Activated T-helper 1 cell treated with anti-CD3 and anti-CD28 coated beads, Interleukin-2, amount 50 U/mL, for 16 hours (primary cell): Measurements from ENCODE around the gene MAJIN.
A peak's percentile ranks its signal among the peaks of the same experiment; 100 is the strongest.
"Not testable (repeated sequence)": the region's sequence is repeated elsewhere in the genome, so short reads cannot be mapped to it uniquely, and the experiment has no call there.

Source experiments
- DNase-seq, 2 donors: peaks; one replicate each; pipeline ENCODE4 v3.0.0-alpha.2; 2020; ENCODE audit warnings: low read depth in 1 of 2, low spot score in 1 of 2

The MAJIN gene

GRCh38 chr11:64971421-64972233 lies at the start of gene MAJIN:
Gene MAJIN, minus strand, starts transcription at chr11:64972108. Its CDS starts 12,703 bp downstream, at chr11:64959405.
- peak; percentile 78 to 84 for DNase-seq

DNA sequence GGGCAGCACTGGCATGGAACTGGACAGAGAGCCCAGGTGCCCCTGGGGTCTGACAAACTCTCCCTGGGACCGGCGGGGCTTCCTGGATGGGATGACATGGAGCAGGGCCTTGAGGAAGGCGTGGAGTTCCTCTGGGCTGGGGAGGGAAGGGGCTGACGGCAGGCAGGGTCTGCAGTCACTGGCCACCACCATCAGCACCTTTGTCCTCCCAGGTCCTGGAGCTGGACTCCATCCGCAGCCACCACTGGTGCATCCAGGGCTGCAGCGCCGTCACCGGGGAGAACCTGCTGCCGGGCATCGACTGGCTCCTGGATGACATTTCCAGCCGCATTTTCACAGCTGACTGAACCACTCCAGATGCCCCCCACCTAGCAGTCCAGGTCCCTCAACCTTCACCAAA lies 49.6 kb upstream of the MAJIN start:
- DNase-seq = no peak

GRCh38 chr11:65021003-65021402 lies 49.1 kb upstream of the MAJIN start:
- DNase-seq = no peak

- no peak for DNase-seq
These were observed 47.9 kb upstream of the MAJIN start for GRCh38 chr11:65019824-65020223.

GRCh38 chr11:65017937-65018336 lies 46.0 kb upstream of the MAJIN start:
- no peak for DNase-seq

DNA sequence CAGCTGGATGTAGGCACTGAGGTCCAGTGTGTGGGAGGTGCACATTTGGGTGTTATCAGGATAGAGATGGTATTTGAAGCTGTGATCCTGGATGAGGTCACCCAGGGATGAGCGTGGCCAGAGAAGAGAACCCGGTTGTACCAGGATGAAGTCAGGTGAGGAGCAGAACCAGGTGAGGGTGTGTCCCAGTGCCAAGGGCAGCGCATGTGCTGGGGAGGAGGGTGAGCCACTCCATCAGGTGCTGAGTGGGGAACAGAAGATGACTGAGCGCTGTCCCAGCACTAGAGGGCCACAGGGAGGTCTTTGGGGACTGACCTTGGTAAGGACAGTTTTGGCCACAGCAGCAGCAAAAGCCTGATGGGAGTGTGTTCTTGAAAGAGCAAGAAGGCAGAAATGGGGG lies 44.8 kb upstream of the MAJIN start:
- DNase-seq = no peak

DNA sequence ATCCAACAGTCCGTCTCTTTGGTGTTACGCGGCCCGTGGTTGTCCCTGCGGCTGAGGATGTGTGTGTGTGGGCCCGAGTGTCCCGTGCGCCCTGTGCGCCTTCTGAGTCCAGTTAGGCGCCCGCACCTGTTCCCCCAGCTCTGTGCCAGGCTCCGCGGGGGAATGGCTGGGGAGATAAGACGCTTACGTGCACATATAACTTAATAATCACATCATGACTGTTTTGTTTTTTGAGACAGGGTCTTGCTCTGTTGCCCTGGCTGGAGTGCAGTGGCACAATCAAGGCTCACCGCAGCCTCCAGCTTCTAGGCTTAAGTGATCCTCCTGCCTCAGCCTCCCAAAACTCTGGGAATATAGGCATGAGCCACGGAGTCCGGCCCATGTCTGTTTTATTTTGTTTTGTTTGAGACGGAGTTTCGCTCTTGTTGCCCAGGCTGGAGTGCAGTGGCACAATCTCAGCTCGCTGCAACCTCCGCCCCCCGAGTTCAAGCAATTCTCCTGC lies 42.9 kb upstream of the MAJIN start:
- DNase-seq = no peak

GRCh38 chr11:65013888-65014725 lies 42.2 kb upstream of the MAJIN start, which contains the start of gene ARL2:
Gene ARL2, plus strand, starts transcription at chr11:65014160. Its CDS starts 48 bp downstream, at chr11:65014208.
- DNase-seq = peak; percentile 61 to 78

GRCh38 chr11:65013130-65013887 lies 41.4 kb upstream of the MAJIN start:
- peak; percentile 75 to 82 for DNase-seq

- DNase-seq = no peak
These were observed 37.0 kb upstream of the MAJIN start for GRCh38 chr11:65008873-65009272.

DNA sequence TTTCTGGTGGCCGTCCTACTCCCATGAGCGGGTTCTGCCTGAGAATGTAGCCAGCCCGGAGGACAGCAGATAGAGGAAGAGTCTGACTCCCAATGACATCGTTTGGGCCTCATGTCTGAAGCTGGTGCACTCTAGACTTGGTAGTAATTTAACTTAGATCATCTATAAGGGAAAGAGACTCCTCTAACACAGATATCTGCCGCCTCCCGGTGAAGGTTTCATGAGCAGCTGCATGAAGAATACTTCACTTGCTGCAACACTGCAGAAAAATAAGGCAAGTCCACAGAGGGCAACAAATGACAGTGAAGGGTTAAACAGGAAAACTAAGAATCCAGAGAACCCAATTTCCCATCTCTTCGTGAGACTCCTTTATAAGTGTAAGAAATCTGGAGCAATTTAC lies 36.1 kb upstream of the MAJIN start:
- DNase-seq = no peak

GRCh38 chr11:65003968-65004367 lies 32.1 kb upstream of the MAJIN start:
- DNase-seq = not testable (repeated sequence)

- DNase-seq = no peak
These were observed 31.4 kb upstream of the MAJIN start for GRCh38 chr11:65003282-65003681.

GRCh38 chr11:65002706-65003105 lies 30.8 kb upstream of the MAJIN start:
- no peak for DNase-seq

DNA sequence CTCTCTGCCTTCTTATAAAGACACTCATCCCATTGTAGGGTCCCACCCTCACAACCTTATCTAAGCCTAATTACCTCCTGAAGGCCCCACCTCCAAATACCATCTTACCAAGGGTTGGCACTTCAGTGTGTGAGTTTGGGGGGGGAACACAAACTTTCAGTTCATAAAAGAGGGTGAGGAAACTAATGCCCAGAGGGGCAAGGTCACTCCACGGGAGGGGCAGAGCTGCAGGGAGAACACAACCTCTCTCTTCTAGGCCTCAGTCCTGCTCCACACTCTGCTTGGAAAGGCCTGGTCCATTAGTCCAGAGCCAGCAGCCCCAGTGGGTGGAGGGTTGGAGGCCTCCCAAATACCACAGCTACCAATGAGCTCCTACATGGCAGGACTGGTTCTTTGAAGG lies 27.6 kb upstream of the MAJIN start:
- DNase-seq = no peak

DNA sequence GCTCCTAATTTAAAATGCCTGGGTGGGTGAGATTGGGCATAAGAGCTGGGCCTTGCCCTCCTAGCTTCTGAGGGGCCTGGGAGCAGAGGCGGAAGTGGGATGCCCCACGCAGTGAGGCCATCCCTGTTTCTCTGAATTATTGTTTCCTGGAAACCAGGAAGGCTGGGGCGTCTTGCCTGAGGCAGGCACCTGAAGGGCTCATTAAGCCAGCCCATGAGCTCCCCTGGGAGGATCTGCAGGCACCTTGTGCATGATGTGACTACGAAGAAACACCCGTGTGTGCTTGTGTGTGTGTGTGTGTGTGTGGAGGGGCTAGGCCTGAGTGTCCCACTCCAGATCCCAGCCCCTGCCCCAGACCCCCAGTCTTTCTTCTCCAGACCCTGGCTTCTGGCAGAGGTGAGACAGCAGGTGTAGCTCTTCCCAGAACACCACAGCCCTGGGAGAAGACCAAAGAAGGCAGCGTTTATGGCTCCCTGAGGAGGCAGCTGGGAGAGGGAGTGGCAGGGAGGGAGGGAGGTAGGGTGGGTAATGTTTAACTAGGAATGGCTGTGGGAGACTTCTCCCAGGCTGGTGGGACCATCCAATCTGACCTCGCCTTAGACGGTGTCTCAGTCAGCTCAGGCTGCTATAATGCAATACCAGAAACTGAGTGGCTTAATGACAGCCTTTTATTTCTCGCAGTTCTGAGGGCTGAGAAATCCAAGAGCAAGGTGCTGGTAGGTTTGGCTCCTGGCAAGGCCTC lies 27.0 kb upstream of the MAJIN start:
- no peak for DNase-seq

DNA sequence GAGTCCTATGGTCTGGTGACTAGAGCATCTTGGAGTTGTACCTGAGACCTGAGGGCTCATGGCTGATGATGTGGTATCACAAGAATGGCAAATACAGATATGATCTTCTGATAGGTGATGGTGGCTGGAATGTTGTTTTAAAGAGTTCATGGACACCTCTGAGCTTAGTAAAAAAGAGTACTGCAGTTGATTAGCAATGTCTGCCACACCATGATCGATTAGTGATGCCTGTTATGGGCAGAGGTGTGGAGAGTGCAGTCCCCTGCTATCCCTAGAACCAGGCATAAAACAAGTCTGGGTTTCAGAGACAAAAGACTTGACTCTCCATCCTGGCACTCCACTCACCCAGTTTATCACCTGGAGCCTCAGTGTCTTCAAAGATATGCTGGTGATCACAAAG lies 26.2 kb upstream of the MAJIN start:
- DNase-seq = no peak

DNA sequence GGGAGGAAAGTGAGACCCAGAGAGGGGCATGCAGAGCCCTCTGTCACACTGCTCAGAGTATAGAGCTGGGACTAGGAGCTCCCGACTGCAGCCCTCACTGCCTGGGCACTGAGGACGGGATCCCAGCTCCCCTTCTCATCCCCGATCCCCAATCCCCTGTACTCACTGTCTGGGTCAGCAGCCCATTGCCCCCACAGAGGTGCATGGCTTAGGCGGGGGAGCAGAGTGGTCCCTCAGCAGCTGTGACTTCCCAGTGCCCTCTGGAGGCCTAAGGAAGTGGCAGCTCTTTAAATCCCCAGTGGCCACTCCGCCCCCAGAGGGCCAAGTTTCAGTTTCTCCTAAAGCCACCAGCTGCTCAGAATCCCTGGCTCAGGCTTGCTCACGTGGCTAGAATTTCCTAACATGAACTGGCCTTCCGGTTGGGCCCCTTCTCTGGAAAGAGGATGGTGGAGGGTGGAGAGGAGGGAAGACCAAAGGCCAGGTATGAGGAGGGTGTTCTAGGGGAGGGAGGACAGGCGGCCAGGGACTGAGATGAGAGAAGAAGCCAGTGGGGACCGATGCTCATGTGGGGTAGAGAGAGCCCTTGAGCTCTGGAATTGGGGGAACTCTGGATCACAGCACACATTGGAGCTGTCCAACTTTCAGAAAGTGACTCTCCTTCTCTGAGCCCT lies 24.9 kb upstream of the MAJIN start, which contains the start of gene BATF2:
Gene BATF2 (minus strand): TSS at position 262 of the 671 bp plus-strand sequence. CDS start 57 bp downstream, at position 205.
- no peak for DNase-seq

- no peak for DNase-seq
These were observed 24.4 kb upstream of the MAJIN start for GRCh38 chr11:64996327-64996709.

GRCh38 chr11:64994318-64994717 lies 22.4 kb upstream of the MAJIN start:
- no peak for DNase-seq
